Breast epithelium (tissue), 4 donors: ENCODE data around the gene LGALS9. TPM values are rescaled to one million over a fixed set of nuclear protein-coding genes. Genes with fewer than 3 reads are reported as not detected.

ENCODE experiments used
- DNase-seq, 2 donors: peaks; one replicate each; pipeline ENCODE4 v3.0.0-alpha.2; 2019; ENCODE audit warnings: low spot score in 2 of 2
- H3K27ac ChIP-seq, 2 donors: fragments of 200-600 bp; sonication (generic) in 1 of 2; one replicate each; pipeline ENCODE4 v1.5.1; 2016 to 2019; ENCODE audit warnings: mild to moderate bottlenecking in 1 of 2
- H3K27me3 ChIP-seq, 2 donors: fragments of 200-600 bp; sonication (generic) in 1 of 2; one replicate each; pipeline versions ENCODE4 v1.5.1 to v1.6.0; 2017 to 2019; ENCODE audit warnings: control low read depth in 1 of 2, mild to moderate bottlenecking in 1 of 2
- H3K36me3 ChIP-seq: fragments of 200-600 bp; one replicate; pipeline ENCODE4 v1.5.1; 2019
- H3K4me1 ChIP-seq, 2 donors: fragments of 200-600 bp; sonication (generic); one replicate each; pipeline ENCODE4 v1.5.1; 2016 to 2019; ENCODE audit warnings: control low read depth in 1 of 2
- H3K4me3 ChIP-seq, 3 donors: fragments of 200-600 bp; sonication (generic); 1 replicate in 2 of 3; 2 replicates in 1 of 3; pipeline ENCODE4 v1.5.1; 2016 to 2019; ENCODE audit warnings: mild to moderate bottlenecking in 3 of 3, moderate library complexity in 2 of 3
- H3K9me3 ChIP-seq, 2 donors: fragments of 200-600 bp; sonication (generic) in 1 of 2; one replicate each; pipeline ENCODE4 v1.5.1; 2016 to 2019; ENCODE audit warnings: control low read depth in 1 of 2
- CTCF ChIP-seq, 3 donors: fragments of 450-650 bp; IDR thresholded peaks; one replicate each; pipeline ENCODE4 v1.5.1; 2016 to 2017; ENCODE audit warnings: antibody characterized with exemption in 3 of 3, mild to moderate bottlenecking in 3 of 3, moderate library complexity in 3 of 3
- POLR2A ChIP-seq: fragments of 450-650 bp; IDR thresholded peaks from one replicate; pipeline ENCODE4 v1.6.1; 2016; ENCODE audit warnings: antibody characterized with exemption, mild to moderate bottlenecking, moderate library complexity
- POLR2AphosphoS5 ChIP-seq, 3 donors: sonication (generic); formaldehyde crosslinking; IDR thresholded peaks; one replicate each; pipeline ENCODE4 v1.6.1; 2017; ENCODE audit warnings: antibody characterized with exemption in 3 of 3
- intact Hi-C: fragments of 100-400 bp; cut with DNase I; formaldehyde crosslinking; loops from one replicate; pipeline ENCODE4 v1.15.1; 2023; ENCODE audit warnings: low total_unique reads
- total RNA-seq, 3 donors: library from RNA; depleted of rRNA; stranded (reverse); fragments of >200 nt; gene quantifications; one replicate each; pipeline ENCODE4 v1.1.0, GENCODE V29; 2016

LGALS9 gene
- total RNA-seq, 3 donors from 2014 or later, result 17.4 to 58.1 (median 30.1) TPM

- H3K36me3 ChIP-seq, result peaks cover 7% of the 10 kb centered on the region
- H3K27ac ChIP-seq, result no peak overlapping the region
- H3K4me1 ChIP-seq, result no peaks in the 10 kb centered on the region
- H3K27me3 ChIP-seq, result no peaks in the 10 kb centered on the region
- DNase-seq, result peak; percentile 49 to 72
- TF ChIP-seq POLR2AphosphoS5 (IDR thresholded peaks at IDR 0.05) (no peak), CTCF (IDR thresholded peaks at IDR 0.05) (peak; percentile 77 to 92 (median 84))
- H3K4me3 ChIP-seq, result no peak overlapping the region
- intact Hi-C loops, result loop anchor here (5.0 kb wide), 2 partner anchors 251 to 371 kb away; no protein-coding TSS in a partner anchor
- no peaks in the 10 kb centered on the region for H3K9me3 ChIP-seq
Measured at GRCh38 chr17:27602721-27603420, 28.1 kb upstream of the LGALS9 start.

- no peak overlapping the region for H3K4me3 ChIP-seq
Measured at GRCh38 chr17:27603421-27603770, 27.6 kb upstream of the LGALS9 start.

GRCh38 chr17:27603880-27604794 lies 26.9 kb upstream of the LGALS9 start:
- TF ChIP-seq CTCF (IDR thresholded peaks at IDR 0.05) (no peak), POLR2A (no peak), POLR2AphosphoS5 (IDR thresholded peaks at IDR 0.05) (no peak)
- Histone ChIP-seq H3K4me1 (no peaks in the 10 kb centered on the region), H3K36me3 (peaks cover 5% of the 10 kb centered on the region), H3K4me3 (no peak overlapping the region), H3K9me3 (no peaks in the 10 kb centered on the region), H3K27ac (no peak overlapping the region), H3K27me3 (no peaks in the 10 kb centered on the region)
- intact Hi-C loops, result loop anchor here (5.0 kb wide), 2 partner anchors 252 to 372 kb away; no protein-coding TSS in a partner anchor
- DNase-seq, result no peak

More at GRCh38 chr17:27603421-27603770, 27.6 kb upstream of the LGALS9 start:
- no peak for TF ChIP-seq POLR2AphosphoS5 (IDR thresholded peaks at IDR 0.05)
- no peaks in the 10 kb centered on the region for H3K4me1 ChIP-seq
- H3K27ac ChIP-seq, result no peak overlapping the region
- H3K36me3 ChIP-seq, result peaks cover 5% of the 10 kb centered on the region
- DNase-seq, result no peak
- H3K27me3 ChIP-seq, result no peaks in the 10 kb centered on the region
- H3K9me3 ChIP-seq, result no peaks in the 10 kb centered on the region
- intact Hi-C loops, result loop anchor here (5.0 kb wide), 2 partner anchors 251 to 371 kb away; no protein-coding TSS in a partner anchor

GRCh38 chr17:27605409-27605808 lies 25.6 kb upstream of the LGALS9 start:
- Histone ChIP-seq H3K27me3 (no peaks in the 10 kb centered on the region), H3K27ac (no peak overlapping the region), H3K4me3 (no peak overlapping the region), H3K9me3 (no peaks in the 10 kb centered on the region), H3K36me3 (peaks cover 5% of the 10 kb centered on the region), H3K4me1 (no peaks in the 10 kb centered on the region)
- intact Hi-C loops, result no loop called here
- DNase-seq, result no peak
- TF ChIP-seq POLR2A (no peak), CTCF (IDR thresholded peaks at IDR 0.05) (no peak), POLR2AphosphoS5 (IDR thresholded peaks at IDR 0.05) (no peak)

- no peak for DNase-seq
- no peaks in the 10 kb centered on the region for H3K27me3 ChIP-seq
- peaks cover 5% of the 10 kb centered on the region for H3K36me3 ChIP-seq
- no peaks in the 10 kb centered on the region for H3K9me3 ChIP-seq
- no peak overlapping the region for H3K4me3 ChIP-seq
- no peaks in the 10 kb centered on the region for H3K4me1 ChIP-seq
- TF ChIP-seq POLR2A (no peak), POLR2AphosphoS5 (IDR thresholded peaks at IDR 0.05) (no peak)
- intact Hi-C loops, result no loop called here
- no peak overlapping the region for H3K27ac ChIP-seq
Measured at GRCh38 chr17:27607521-27608091, 23.4 kb upstream of the LGALS9 start.
